Hepatocyte (in vitro differentiated cells): Measurements from ENCODE around the gene SEMA5B.

Source experiments
- CTCF ChIP-seq: fragments of 200-600 bp; sonication (generic); IDR thresholded peaks from 2 replicates; pipeline ENCODE4 v1.5.1; 2016; ENCODE audit warnings: antibody characterized with exemption, mild to moderate bottlenecking; ENCODE audit not compliant: poor library complexity
- EZH2 ChIP-seq: fragments of 200-600 bp; sonication (generic); IDR thresholded peaks from 2 replicates; pipeline ENCODE4 v1.6.1; 2016; ENCODE audit warnings: antibody characterized with exemption, mild to moderate bottlenecking, borderline replicate concordance
- EZH2phosphoT487 ChIP-seq: fragments of 200-600 bp; sonication (generic); IDR thresholded peaks from one replicate; pipeline ENCODE4 v1.6.1; 2018; ENCODE audit warnings: antibody characterized with exemption, mild to moderate bottlenecking, low read depth, moderate library complexity; ENCODE audit not compliant: unreplicated experiment, severe bottlenecking

GRCh38 chr3:122994954-122995353, 32.6 kb downstream of the SEMA5B start:
- TF ChIP-seq CTCF (no peak), EZH2phosphoT487 (no peak), EZH2 (no peak)
